Cardiac fibroblast (primary cell): ENCODE results near the gene VWA5B2.
A peak's percentile ranks its signal among the peaks of the same experiment; 100 is the strongest.

ENCODE experiments used
- DNase-seq, 2 donors: peaks; one replicate each; pipeline versions ENCODE4 v3.0.0 to v3.0.0-alpha.2; 2010; ENCODE audit warnings: low read depth in 2 of 2
- H3K4me3 ChIP-seq, 2 donors: replicated peaks in 1 of 2; 1 replicate in 1 of 2; 2 replicates in 1 of 2; pipeline ENCODE4 v1.5.1; 2011; ENCODE audit warnings: low read depth in 2 of 2, low read length in 2 of 2, mild to moderate bottlenecking in 2 of 2, moderate library complexity in 1 of 2
- CTCF ChIP-seq: IDR thresholded peaks from one replicate; pipeline ENCODE4 v1.5.1; 2011; ENCODE audit warnings: low read depth, mild to moderate bottlenecking, low read length, inconsistent platforms

The VWA5B2 gene

DNA sequence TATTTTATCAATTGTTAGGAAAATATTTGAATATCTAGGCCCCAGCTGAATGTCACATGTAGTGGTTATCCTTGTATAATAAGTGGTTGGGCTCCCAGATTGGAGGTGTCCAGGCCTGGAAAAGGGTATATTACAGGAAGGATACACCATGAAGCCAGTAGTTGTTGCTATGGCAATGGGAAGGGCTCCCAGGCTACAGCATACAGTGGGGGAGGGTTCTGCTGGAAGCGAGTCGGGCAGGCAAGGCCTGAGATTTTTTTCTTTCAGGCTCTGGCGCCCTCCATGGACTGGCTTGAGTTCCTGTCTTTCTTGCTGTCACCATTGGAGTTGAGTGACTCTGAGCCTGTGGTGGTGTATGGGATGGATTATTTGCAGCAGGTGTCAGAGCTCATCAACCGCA is 55.3 kb downstream of the VWA5B2 start:
- DNase-seq, result peak; percentile 79 to 92
- TF ChIP-seq CTCF, result peak; percentile 49
- H3K4me3 ChIP-seq, result no peak overlapping the region

DNA sequence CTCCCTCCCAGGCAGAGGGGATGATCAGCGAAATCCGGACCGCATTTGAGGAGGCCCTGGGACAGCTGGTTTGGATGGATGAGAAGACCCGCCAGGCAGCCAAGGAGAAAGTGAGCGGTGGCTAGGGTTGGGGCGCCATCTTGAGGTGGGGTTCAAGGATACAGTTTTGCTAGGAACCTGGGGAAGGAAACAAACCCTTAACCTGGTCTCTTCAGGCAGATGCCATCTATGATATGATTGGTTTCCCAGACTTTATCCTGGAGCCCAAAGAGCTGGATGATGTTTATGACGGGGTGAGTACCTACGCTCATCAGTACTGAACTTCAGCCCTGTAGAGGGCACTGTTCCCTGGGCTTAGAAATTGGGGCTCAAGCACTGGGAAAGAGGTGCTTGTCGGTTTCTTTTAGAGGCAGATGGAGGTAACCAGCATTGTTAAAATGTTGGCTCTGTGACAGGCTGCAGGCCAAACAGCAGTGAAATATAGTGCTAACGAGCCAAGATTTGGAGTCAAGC is 60.1 kb downstream of the VWA5B2 start:
- DNase-seq, result peak; percentile 60 to 64
- TF ChIP-seq CTCF, result peak; percentile 69

DNA sequence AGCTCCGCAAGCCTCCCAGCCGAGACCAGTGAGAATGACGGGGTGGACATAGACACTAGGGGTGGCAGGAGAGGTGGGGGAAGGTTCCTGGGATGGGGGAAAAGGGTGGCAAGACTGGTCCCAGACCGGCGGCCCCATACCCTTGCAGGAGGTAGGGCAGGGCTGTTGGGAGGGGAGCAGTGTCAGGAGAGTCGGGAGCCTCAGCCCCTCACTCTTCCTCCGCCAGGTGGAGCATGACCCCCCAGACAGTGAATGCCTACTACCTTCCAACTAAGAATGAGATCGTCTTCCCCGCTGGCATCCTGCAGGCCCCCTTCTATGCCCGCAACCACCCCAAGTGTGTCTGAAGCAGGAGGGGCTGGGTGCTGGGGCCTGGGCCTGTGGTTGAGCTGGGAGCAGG is 60.9 kb downstream of the VWA5B2 start:
- H3K4me3 ChIP-seq, result no peak overlapping the region
- DNase-seq, result no peak
- TF ChIP-seq CTCF, result no peak

More for the DNA sequence above, 60.1 kb downstream of the VWA5B2 start:
- H3K4me3 ChIP-seq, result no peak overlapping the region

- no peak for TF ChIP-seq CTCF
- no peak overlapping the region for H3K4me3 ChIP-seq
Observed at GRCh38 chr3:184291044-184291737, 61.8 kb downstream of the VWA5B2 start.

More at GRCh38 chr3:184291044-184291737, 61.8 kb downstream of the VWA5B2 start:
- no peak for DNase-seq
